IPS-20b (cell line): ENCODE measurements around the gene BANP.
"Not testable (repeated sequence)": the region's sequence is repeated elsewhere in the genome, so short reads cannot be mapped to it uniquely, and the experiment has no call there.

Experiments
- H3K27ac ChIP-seq: one replicate; pipeline ENCODE4 v1.5.1; 2013; ENCODE audit warnings: low read length
- H3K27me3 ChIP-seq: 2 replicates; pipeline ENCODE4 v1.6.1; 2013; ENCODE audit warnings: mild to moderate bottlenecking, low read length, inconsistent platforms; ENCODE audit not compliant: insufficient read depth
- H3K36me3 ChIP-seq: 2 replicates; pipeline ENCODE4 v1.6.1; 2013; ENCODE audit warnings: low read depth, mild to moderate bottlenecking, inconsistent platforms, low read length, moderate library complexity; ENCODE audit not compliant: insufficient read depth
- H3K4me1 ChIP-seq: 2 replicates; pipeline ENCODE4 v1.6.1; 2013; ENCODE audit warnings: mild to moderate bottlenecking, control low read depth, inconsistent platforms, low read length, moderate library complexity; ENCODE audit not compliant: insufficient read depth
- H3K4me3 ChIP-seq: 2 replicates; pipeline ENCODE4 v1.5.1; 2013; ENCODE audit warnings: mild to moderate bottlenecking, low read length, inconsistent platforms
- H3K9ac ChIP-seq: 2 replicates; pipeline ENCODE4 v1.6.1; 2013; ENCODE audit warnings: low read depth, mild to moderate bottlenecking, inconsistent platforms, low read length, moderate library complexity
- H3K9me3 ChIP-seq: 2 replicates; pipeline ENCODE4 v1.6.1; 2013; ENCODE audit warnings: mild to moderate bottlenecking, low read depth, low read length, inconsistent platforms; ENCODE audit not compliant: insufficient read depth

The BANP gene

DNA sequence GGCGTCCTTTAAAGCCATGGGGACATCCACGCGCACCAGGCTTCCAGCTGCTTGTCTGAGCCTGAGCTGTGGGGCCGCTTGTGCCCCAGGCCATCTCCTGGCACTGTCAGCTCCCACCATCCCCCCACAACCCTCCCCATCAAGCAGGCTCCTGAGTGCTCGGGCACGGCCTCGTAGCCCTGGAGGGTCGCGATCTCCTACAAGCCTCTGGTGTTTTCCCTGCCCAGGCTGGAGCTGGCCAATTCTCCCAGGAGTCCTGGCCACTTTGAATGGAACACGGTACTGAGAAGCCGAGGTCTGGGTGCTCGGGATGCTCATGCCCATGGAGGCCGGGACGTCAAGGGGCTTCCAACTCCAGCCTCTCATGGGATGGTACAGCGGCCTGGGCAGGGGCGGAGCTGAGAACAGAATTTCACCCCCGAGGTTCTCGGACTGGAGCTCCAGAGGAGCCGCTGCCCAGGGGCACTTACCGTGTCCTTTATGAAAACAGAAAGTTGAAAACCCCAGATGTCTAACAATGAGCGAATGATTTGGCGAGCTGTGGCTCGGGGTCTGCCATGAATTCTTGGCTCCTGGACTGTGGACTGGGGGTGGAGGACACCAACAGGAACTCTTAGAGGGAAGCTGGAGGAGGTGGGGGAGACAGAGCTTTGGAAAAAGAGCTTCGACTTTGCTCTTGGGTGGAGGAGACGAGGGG lies 142.5 kb downstream of the BANP start:
- H3K27ac ChIP-seq, H3K9ac ChIP-seq, H3K4me1 ChIP-seq, H3K9me3 ChIP-seq, H3K27me3 ChIP-seq, H3K4me3 ChIP-seq, H3K36me3 ChIP-seq: not testable (repeated sequence)

DNA sequence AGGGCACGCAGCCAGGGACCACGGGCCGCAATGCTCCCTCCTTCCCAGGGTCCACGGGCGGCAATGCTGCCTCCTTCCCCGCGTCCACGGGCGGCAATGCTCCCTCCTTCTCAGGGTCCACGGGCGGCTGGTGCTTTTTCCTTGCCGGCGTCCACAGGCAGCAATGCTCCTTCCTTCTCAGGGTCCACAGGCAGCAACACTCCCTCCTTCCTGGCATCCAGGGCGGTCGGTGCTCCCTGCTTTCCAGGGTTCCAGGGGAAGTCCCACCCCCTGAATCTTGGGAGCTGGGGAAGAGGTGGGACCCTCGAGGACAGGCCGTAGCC lies 143.0 kb downstream of the BANP start:
- not testable (repeated sequence) for H3K9ac ChIP-seq, H3K36me3 ChIP-seq, H3K27ac ChIP-seq, H3K4me3 ChIP-seq, H3K4me1 ChIP-seq, H3K9me3 ChIP-seq, H3K27me3 ChIP-seq

DNA sequence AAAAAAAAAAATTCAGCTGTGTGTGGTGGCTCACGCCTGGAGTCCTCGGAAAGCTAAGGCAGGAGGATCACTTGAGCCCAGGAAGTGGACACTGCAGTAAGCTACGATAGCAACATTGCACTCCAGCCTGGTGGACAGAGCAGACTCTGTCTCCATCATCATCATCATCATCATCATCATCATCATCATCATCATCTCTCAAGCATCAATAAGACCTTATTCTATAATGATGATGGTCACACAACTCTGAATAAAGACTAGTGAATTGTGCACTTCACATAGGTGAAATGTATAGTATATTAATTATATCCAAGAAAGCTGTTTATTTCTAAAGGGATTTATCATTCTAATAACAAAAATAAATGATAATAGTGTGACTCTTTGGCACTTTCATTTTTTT lies 143.7 kb downstream of the BANP start:
- not testable (repeated sequence) for H3K9me3 ChIP-seq, H3K27me3 ChIP-seq, H3K4me3 ChIP-seq, H3K27ac ChIP-seq, H3K4me1 ChIP-seq, H3K9ac ChIP-seq, H3K36me3 ChIP-seq

DNA sequence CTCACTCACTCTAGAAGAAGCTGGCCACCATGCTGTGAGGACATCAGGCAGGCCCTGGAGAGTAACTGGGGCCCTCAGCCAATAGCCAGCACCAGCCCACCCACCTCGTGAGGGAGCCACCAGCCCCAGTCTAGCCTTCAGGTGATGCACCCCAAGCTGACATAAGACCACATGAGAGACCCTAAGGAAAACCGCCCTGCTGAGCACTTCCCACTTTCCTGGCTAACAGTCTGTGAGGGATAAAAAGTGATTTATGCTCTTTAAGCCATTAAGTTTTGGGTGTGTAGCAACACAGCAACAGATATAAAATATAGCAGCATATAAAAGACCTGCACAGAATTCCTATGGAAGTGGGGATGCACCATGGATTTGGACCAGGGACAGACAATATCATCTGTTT lies 145.4 kb downstream of the BANP start:
- H3K4me1 ChIP-seq, H3K4me3 ChIP-seq, H3K9me3 ChIP-seq, H3K36me3 ChIP-seq, H3K27ac ChIP-seq, H3K9ac ChIP-seq, H3K27me3 ChIP-seq: not testable (repeated sequence)

DNA sequence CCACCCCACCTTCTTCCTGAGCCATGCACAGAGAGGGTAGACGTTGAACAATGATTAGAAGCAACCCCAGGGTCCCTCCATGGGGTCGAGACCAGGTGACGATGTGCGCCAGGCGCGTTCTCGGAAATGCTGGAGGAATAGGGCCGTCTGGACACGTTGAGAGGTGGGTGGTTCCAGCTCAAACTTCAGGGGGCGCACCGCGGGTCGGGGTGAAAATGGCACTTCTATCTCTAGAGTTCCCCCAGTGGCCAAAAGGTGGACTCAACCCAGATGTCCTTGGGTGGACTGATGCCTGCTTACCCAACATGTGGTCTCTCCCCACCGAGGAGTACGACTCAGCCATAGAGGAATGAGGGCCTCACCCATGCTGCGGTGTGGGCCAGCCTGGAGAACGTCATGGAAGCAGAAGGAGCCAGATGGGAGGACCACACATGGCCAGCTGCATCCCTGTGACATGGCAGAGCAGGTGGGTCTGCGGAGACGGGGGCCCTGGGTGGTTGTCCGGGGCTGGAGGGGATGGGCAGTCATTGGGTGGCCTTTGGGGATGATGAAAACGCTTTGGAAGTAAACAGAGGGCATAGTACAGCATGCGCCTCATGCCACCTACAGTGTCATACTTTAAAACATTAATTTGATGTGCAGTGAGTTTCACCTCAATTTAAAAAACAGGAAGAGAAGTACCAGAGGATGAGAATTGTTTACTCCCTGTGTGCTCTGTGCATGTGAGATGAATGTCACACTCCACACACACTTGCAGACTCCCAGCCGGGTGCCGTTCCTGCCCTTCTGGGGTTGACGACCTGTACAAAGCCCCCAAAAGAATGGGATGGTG lies 147.7 kb downstream of the BANP start:
- H3K36me3 ChIP-seq, H3K27ac ChIP-seq, H3K4me3 ChIP-seq, H3K4me1 ChIP-seq, H3K27me3 ChIP-seq, H3K9ac ChIP-seq, H3K9me3 ChIP-seq: not testable (repeated sequence)

DNA sequence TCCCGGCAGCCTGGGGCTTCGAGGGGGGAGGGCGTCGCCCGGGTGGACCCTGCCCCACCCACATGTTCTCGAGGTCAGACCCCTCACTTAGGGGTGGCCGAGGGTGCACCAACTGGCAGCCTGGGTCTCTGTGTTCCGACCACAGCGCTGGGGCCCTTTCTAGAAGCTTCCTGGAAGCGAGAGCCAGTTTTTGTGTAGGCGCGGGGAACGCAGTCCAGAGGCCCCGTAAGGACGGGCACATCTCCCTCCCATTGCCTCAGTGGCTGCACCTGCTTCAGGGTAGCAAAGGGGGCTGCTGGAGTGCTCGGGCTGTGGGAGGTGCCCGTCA lies 148.3 kb downstream of the BANP start:
- Histone ChIP-seq H3K36me3 (no peaks in the 10 kb centered on the region), H3K4me3 (no peak overlapping the region), H3K27ac (no peak overlapping the region), H3K27me3 (peaks cover 9% of the 10 kb centered on the region), H3K4me1 (no peaks in the 10 kb centered on the region), H3K9me3 (no peaks in the 10 kb centered on the region; the same call in 1 of the 2 replicates), H3K9ac (no peak overlapping the region)

DNA sequence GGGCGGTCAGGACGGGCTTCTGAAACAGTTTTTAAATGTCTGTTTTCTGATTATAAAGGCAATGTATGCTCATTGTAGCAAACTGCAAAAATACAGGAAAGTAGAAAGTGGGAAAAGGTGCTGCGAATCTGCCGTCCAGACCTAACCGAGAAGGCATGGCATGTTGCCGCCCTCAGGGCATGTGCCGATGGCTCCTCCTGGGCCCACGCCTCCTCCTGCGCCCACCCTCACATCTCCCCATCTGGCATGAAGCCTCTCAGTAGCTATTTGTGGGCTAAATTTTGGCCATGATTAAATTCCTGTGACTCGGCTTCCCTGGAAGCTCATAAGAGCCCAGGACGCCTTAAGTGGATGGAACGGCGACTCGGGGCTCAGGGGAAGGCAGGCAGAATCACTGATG lies 148.7 kb downstream of the BANP start:
- not testable (repeated sequence) for H3K9me3 ChIP-seq, H3K27me3 ChIP-seq, H3K36me3 ChIP-seq, H3K4me1 ChIP-seq, H3K27ac ChIP-seq, H3K9ac ChIP-seq, H3K4me3 ChIP-seq

DNA sequence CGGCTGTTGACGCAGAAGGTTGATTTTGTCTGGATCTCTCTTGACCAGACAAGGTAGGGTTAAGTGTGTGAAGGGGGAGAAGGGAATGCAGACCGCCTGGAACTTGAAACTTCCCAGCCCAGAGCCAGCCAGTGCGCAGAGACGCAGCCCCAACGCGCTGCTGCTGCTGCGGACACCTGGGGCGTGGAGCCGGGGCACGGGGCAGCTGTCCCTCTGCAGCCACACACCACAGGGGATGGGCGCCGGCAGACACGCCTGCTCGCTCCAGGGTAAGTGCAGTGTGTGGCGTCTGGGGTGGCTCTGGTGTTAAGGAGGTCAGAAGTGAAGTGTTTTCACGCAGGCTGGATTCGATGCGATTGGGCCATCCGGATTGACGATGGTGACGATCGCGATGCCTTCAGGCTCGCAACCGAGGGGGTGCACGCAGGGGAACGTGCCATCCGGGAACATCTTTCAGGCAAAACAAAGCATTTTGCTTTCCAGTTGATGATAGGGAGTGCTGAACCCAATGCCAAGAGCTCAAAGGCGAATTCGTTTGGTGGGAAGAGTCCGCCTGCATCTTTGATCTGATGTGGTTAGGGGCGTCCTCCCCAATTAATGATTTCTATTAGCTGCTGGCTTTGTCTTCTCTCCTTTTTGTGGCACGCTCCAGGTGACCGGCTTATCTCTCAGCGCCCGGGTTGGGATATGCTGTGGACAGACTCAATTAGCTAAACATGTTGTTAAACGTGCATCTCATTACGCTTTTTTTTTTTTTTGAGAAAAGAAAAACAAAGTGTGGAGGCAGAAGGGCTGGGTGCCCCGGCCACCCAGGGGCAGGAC lies 149.8 kb downstream of the BANP start:
- not testable (repeated sequence) for H3K9me3 ChIP-seq, H3K4me1 ChIP-seq, H3K27ac ChIP-seq, H3K27me3 ChIP-seq, H3K36me3 ChIP-seq, H3K9ac ChIP-seq
- H3K4me3 ChIP-seq, result peak overlapping the region; percentile 46; the same call in 1 of the 2 replicates

DNA sequence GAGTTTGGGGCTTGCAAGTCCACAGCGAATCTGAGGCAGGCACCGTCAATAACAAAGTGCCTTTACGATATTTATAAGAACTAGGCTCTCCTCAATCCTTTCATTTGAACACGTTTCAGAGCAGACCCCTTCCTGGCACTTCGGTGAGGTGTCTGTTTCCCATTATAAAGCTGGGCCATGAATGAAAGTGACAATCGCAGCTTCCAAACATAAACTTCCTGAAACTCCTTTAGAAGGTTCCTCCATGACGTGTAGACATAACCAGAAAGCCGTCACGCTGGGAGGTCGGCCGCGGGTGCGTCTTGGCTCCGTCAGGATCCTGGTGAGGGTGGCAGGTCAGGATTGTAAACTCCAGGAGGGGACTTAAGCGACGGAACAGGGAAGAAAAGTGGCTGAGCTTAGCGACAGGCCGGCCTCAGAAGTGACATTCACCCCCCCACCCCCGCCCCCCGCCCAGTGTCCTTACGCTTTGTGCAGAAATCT lies 150.4 kb downstream of the BANP start:
- H3K4me3 ChIP-seq, H3K9ac ChIP-seq: not testable (repeated sequence)

DNA sequence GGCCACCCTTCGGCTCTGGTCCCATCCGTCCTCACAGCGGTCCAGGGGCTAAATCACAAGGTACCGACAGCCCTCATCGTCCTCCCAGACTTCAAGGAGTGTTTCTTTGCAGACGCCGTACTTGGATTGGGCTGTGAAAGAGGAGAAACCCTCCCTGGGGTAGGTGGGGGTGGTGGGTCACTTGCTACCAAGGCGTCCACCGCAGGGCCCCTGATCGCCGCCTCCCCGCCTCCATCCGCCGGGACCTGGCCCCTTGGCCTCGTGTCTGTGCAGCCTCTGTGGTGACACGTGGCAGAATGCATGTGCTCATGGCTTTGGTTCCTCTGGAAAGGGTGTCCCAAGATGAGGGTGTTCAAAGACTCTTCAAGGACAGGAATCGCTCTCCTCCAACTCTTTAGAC lies 151.4 kb downstream of the BANP start:
- H3K9me3 ChIP-seq, result no peaks in the 10 kb centered on the region
- H3K4me1 ChIP-seq, result no peaks in the 10 kb centered on the region
- peaks cover 9% of the 10 kb centered on the region for H3K27me3 ChIP-seq
- H3K27ac ChIP-seq, result no peak overlapping the region
- no peak overlapping the region for H3K9ac ChIP-seq
- H3K4me3 ChIP-seq, result no peak overlapping the region
- no peaks in the 10 kb centered on the region for H3K36me3 ChIP-seq

More for the DNA sequence above, 150.4 kb downstream of the BANP start:
- H3K27me3 ChIP-seq, H3K36me3 ChIP-seq, H3K27ac ChIP-seq, H3K9me3 ChIP-seq, H3K4me1 ChIP-seq: not testable (repeated sequence)

DNA sequence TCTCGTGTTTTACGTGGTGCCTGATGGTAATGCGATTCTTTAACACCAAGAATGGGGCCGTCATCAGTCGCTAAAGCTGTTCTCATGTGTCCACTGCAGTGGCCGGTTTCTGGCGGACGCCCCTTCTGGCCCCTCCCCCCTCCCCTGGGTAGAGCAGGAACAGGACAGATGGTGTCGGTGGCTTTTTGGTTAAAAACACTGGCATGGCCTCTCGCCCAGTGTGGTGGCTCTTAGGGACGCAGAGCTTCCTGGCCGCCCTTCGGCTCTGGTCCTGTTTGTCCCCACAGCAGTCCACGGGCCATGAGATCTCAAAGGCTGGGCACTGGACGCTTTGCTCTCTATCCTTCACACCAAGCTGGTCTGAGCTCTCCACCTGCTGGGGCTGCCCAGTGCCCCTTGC lies 151.8 kb downstream of the BANP start:
- Histone ChIP-seq H3K27me3 (peaks cover 9% of the 10 kb centered on the region), H3K4me1 (no peaks in the 10 kb centered on the region), H3K9me3 (no peaks in the 10 kb centered on the region), H3K27ac (no peak overlapping the region), H3K9ac (no peak overlapping the region), H3K36me3 (no peaks in the 10 kb centered on the region), H3K4me3 (no peak overlapping the region)
